Mesendoderm (in vitro differentiated cells): Measurements from ENCODE around the gene BABAM2.

ENCODE experiments used
- DNase-seq: peaks from one replicate; pipeline ENCODE4 v3.0.0; 2013
- H2AK5ac ChIP-seq: 2 replicates; pipeline ENCODE4 v1.6.1; 2013; ENCODE audit warnings: low read length, inconsistent platforms
- H2BK120ac ChIP-seq: 2 replicates; pipeline ENCODE4 v1.6.1; 2013; ENCODE audit warnings: low read depth, mild to moderate bottlenecking, low read length, moderate library complexity, mixed read lengths
- H2BK15ac ChIP-seq: replicated peaks from 2 replicates; pipeline ENCODE4 v1.6.1; 2013; ENCODE audit warnings: low read depth, mild to moderate bottlenecking, moderate library complexity
- H2BK5ac ChIP-seq: 2 replicates; pipeline ENCODE4 v1.6.1; 2013; ENCODE audit warnings: low read length, inconsistent platforms
- H3K18ac ChIP-seq: 2 replicates; pipeline ENCODE4 v1.6.1; 2013; ENCODE audit warnings: mild to moderate bottlenecking, low read length, mixed read lengths
- H3K23ac ChIP-seq: one replicate; pipeline ENCODE4 v1.6.1; 2013; ENCODE audit warnings: low read length
- H3K27ac ChIP-seq: 2 replicates; pipeline ENCODE4 v1.5.1; 2013; ENCODE audit warnings: low read depth, mild to moderate bottlenecking, inconsistent platforms, low read length, moderate library complexity
- H3K27me3 ChIP-seq: 2 replicates; pipeline ENCODE4 v1.6.1; 2013; ENCODE audit warnings: low read length, control low read depth, mild to moderate bottlenecking, inconsistent platforms; ENCODE audit not compliant: insufficient read depth, poor library complexity
- H3K36me3 ChIP-seq: 2 replicates; pipeline ENCODE4 v1.6.1; 2013; ENCODE audit warnings: low read length, inconsistent platforms; ENCODE audit not compliant: control insufficient read depth, insufficient read depth
- H3K4ac ChIP-seq: one replicate; pipeline ENCODE4 v1.6.1; 2013; ENCODE audit warnings: low read depth, mild to moderate bottlenecking, low read length, moderate library complexity
- H3K4me1 ChIP-seq: 2 replicates; pipeline ENCODE4 v1.6.1; 2013; ENCODE audit warnings: low read depth, low read length, inconsistent platforms; ENCODE audit not compliant: control insufficient read depth
- H3K4me2 ChIP-seq: 2 replicates; pipeline ENCODE4 v1.6.1; 2013; ENCODE audit warnings: low read length
- H3K4me3 ChIP-seq: 2 replicates; pipeline ENCODE4 v1.5.1; 2013; ENCODE audit warnings: mild to moderate bottlenecking, low read length
- H3K56ac ChIP-seq: one replicate; pipeline ENCODE4 v1.6.1; 2013; ENCODE audit warnings: low read length
- H3K79me1 ChIP-seq: 2 replicates; pipeline ENCODE4 v1.6.1; 2013; ENCODE audit warnings: low read length, inconsistent platforms
- H3K79me2 ChIP-seq: 2 replicates; pipeline ENCODE4 v1.6.1; 2013; ENCODE audit warnings: mild to moderate bottlenecking, low read length; ENCODE audit not compliant: control insufficient read depth, insufficient read depth
- H3K9ac ChIP-seq: 2 replicates; pipeline ENCODE4 v1.6.1; 2013; ENCODE audit warnings: low read length, inconsistent platforms
- H4K5ac ChIP-seq: one replicate; pipeline ENCODE4 v1.6.1; 2013; ENCODE audit warnings: low read length
- H4K8ac ChIP-seq: one replicate; pipeline ENCODE4 v1.6.1; 2013; ENCODE audit warnings: low read depth, mild to moderate bottlenecking, control low read depth, low read length, moderate library complexity
- WGBS: extraction: QIAGEN DNeasy Blood & Tissue Kit; methylation state at CpG from one replicate; pipeline ENCODE4 v1.1.7; 2013; ENCODE audit warnings: low lambda C conversion rate, missing lambda C conversion rate; ENCODE audit not compliant: insufficient coverage; ENCODE audit errors: extremely low coverage; 5-methylcytosine and 5-hydroxymethylcytosine counted together

Gene BABAM2

GRCh38 chr2:28119631-28120030, 229.1 kb downstream of the BABAM2 start:
- Histone ChIP-seq H3K79me2 (no peaks in the 10 kb centered on the region), H3K9ac (no peak overlapping the region), H2BK120ac (no peak overlapping the region), H3K18ac (no peak overlapping the region), H3K4ac (no peak overlapping the region), H2BK5ac (no peak overlapping the region), H4K8ac (no peak overlapping the region), H3K4me2 (no peak overlapping the region), H3K36me3 (no peaks in the 10 kb centered on the region), H3K56ac (no peak overlapping the region), H3K79me1 (no peaks in the 10 kb centered on the region), H2AK5ac (no peak overlapping the region), H3K4me3 (no peak overlapping the region), H3K4me1 (no peaks in the 10 kb centered on the region), H4K5ac (no peak overlapping the region), H3K27ac (no peak overlapping the region), H3K27me3 (no peaks in the 10 kb centered on the region), H3K23ac (no peak overlapping the region), H2BK15ac (no peak overlapping the region)
- no CpG with 5 or more reads among the region's 1 CpG for WGBS
- DNase-seq: no peak

GRCh38 chr2:28128281-28128950, 237.9 kb downstream of the BABAM2 start:
- Histone ChIP-seq H3K23ac (no peak overlapping the region), H3K4me2 (no peak overlapping the region), H2BK5ac (no peak overlapping the region), H4K8ac (no peak overlapping the region), H3K79me1 (no peaks in the 10 kb centered on the region), H3K36me3 (no peaks in the 10 kb centered on the region), H3K4me3 (no peak overlapping the region), H3K4ac (no peak overlapping the region), H4K5ac (no peak overlapping the region), H3K56ac (no peak overlapping the region), H2BK15ac (no peak overlapping the region), H3K27me3 (no peaks in the 10 kb centered on the region), H3K27ac (no peak overlapping the region), H3K18ac (no peak overlapping the region), H3K79me2 (no peaks in the 10 kb centered on the region), H3K9ac (no peak overlapping the region), H3K4me1 (no peaks in the 10 kb centered on the region), H2BK120ac (no peak overlapping the region), H2AK5ac (no peak overlapping the region)
- no peak for DNase-seq
- no CpG with 5 or more reads among the region's 2 CpGs for WGBS

GRCh38 chr2:28129955-28130695, 239.6 kb downstream of the BABAM2 start:
- Histone ChIP-seq H3K56ac (no peak overlapping the region), H3K79me1 (no peaks in the 10 kb centered on the region), H3K4me3 (no peak overlapping the region), H3K23ac (no peak overlapping the region), H3K4me2 (no peak overlapping the region), H2BK15ac (no peak overlapping the region), H3K18ac (no peak overlapping the region), H3K4ac (no peak overlapping the region), H4K5ac (no peak overlapping the region), H2BK5ac (no peak overlapping the region), H3K27me3 (no peaks in the 10 kb centered on the region), H3K4me1 (no peaks in the 10 kb centered on the region), H3K9ac (no peak overlapping the region), H3K79me2 (no peaks in the 10 kb centered on the region), H2BK120ac (no peak overlapping the region), H4K8ac (no peak overlapping the region), H3K27ac (no peak overlapping the region), H2AK5ac (no peak overlapping the region), H3K36me3 (no peaks in the 10 kb centered on the region)
- WGBS: no CpG with 5 or more reads among the region's 4 CpGs
- DNase-seq: no peak

GRCh38 chr2:28133778-28134177, 243.2 kb downstream of the BABAM2 start:
- Histone ChIP-seq H2BK120ac (no peak overlapping the region), H2BK15ac (no peak overlapping the region), H3K18ac (no peak overlapping the region), H3K23ac (no peak overlapping the region), H2AK5ac (no peak overlapping the region), H3K4me1 (no peaks in the 10 kb centered on the region), H3K56ac (no peak overlapping the region), H2BK5ac (no peak overlapping the region), H3K4me3 (no peak overlapping the region), H3K9ac (no peak overlapping the region), H4K5ac (no peak overlapping the region), H3K36me3 (no peaks in the 10 kb centered on the region), H3K4ac (no peak overlapping the region), H3K4me2 (no peak overlapping the region), H3K79me1 (no peaks in the 10 kb centered on the region), H3K27ac (no peak overlapping the region), H3K79me2 (no peaks in the 10 kb centered on the region), H4K8ac (no peak overlapping the region), H3K27me3 (no peaks in the 10 kb centered on the region)
- WGBS: no CpG with 5 or more reads among the region's 9 CpGs
- DNase-seq: no peak

- H3K27ac ChIP-seq: no peak overlapping the region
- no peak for DNase-seq
- no peak overlapping the region for H2BK120ac ChIP-seq
- no peak overlapping the region for H4K8ac ChIP-seq
- no peak overlapping the region for H3K23ac ChIP-seq
- no CpG with 5 or more reads among the region's 4 CpGs for WGBS
- H3K18ac ChIP-seq: no peak overlapping the region
- H3K36me3 ChIP-seq: no peaks in the 10 kb centered on the region
- H3K4me3 ChIP-seq: no peak overlapping the region
- no peaks in the 10 kb centered on the region for H3K27me3 ChIP-seq
- no peak overlapping the region for H2BK15ac ChIP-seq
- no peak overlapping the region for H3K56ac ChIP-seq
- H3K4me1 ChIP-seq: no peaks in the 10 kb centered on the region
- H3K9ac ChIP-seq: no peak overlapping the region
- no peak overlapping the region for H2BK5ac ChIP-seq
- H4K5ac ChIP-seq: no peak overlapping the region
- no peak overlapping the region for H2AK5ac ChIP-seq
- H3K79me1 ChIP-seq: no peaks in the 10 kb centered on the region
- H3K79me2 ChIP-seq: no peaks in the 10 kb centered on the region
- no peak overlapping the region for H3K4ac ChIP-seq
- H3K4me2 ChIP-seq: no peak overlapping the region
Measured at GRCh38 chr2:28134262-28134812, 243.8 kb downstream of the BABAM2 start.
